Measurements from ENCODE around the gene PLA2G1B. TPM values are rescaled to one million over a fixed set of nuclear protein-coding genes. Genes with fewer than 3 reads are reported as not detected.

PLA2G1B gene
- total and polyA plus RNA-seq, 9 of the 15 experiments (the other 6 are each of a cell fraction or from before 2014, with no cell fraction given) = 1.4 TPM; not detected in 8

- peak; percentile 90 to 98 for TF ChIP-seq RAD21 (CRISPR knock-in tag; conservative IDR thresholded peaks at IDR 0.05 in 1 of 2, IDR thresholded peaks at IDR 0.05 in 1 of 2)
- TF ChIP-seq KAT8 (IDR thresholded peaks at IDR 0.05; ENCODE audit: low read depth) = no peak
- no peak for TF ChIP-seq USF1 (CRISPR knock-in tag; IDR thresholded peaks at IDR 0.05)
- peak; percentile 72; the same call in 1 of the 2 replicates for TF ChIP-seq TFAP4 (CRISPR knock-in tag; IDR thresholded peaks at IDR 0.05; ENCODE audit: borderline replicate concordance)
- TF ChIP-seq NFE2 (IDR thresholded peaks at IDR 0.05; ENCODE audit: low read depth) = peak; percentile 64; the same call in 1 of the 2 replicates
- peak; percentile 57 for TF ChIP-seq ATF7 (IDR thresholded peaks at IDR 0.05)
- no peak for TF ChIP-seq ID3 (CRISPR knock-in tag; IDR thresholded peaks at IDR 0.05)
- TF ChIP-seq ID3 (tag; IDR thresholded peaks at IDR 0.05) = 0 out of 2 replicates have a peak, but pooled peaks have one; percentile 18
- no peak for TF ChIP-seq PPARD (CRISPR knock-in tag; IDR thresholded peaks at IDR 0.05)
- 0 out of 4 replicates have a peak, but pooled peaks of 1 of the 2 experiments have one; percentile 20 for TF ChIP-seq MNT (conservative IDR thresholded peaks at IDR 0.05)
- no peak for TF ChIP-seq MEF2D (tag; conservative IDR thresholded peaks at IDR 0.05; ENCODE audit: low read depth)
- TF ChIP-seq REST (IDR thresholded peaks at IDR 0.05; ENCODE audit: borderline replicate concordance) = peak; percentile 93
- TF ChIP-seq REST (CRISPR knock-in tag; IDR thresholded peaks at IDR 0.05; ENCODE audit: low read depth) = no peak
- peak; percentile 76 for TF ChIP-seq DPF2 (IDR thresholded peaks at IDR 0.05)
- TF ChIP-seq ARID2 (IDR thresholded peaks at IDR 0.05) = peak; percentile 83; the same call in 1 of the 2 replicates
Measured at GRCh38 chr12:120356567-120357030, 29.0 kb upstream of the PLA2G1B start (continued).

Data from K562 (cell line).